ENCODE data around the gene GRAMD2A.

The GRAMD2A gene

GRCh38 chr15:72217216-72217615, 19.6 kb upstream of the GRAMD2A start:
- no peak for DNase-seq (ENCODE audit: low read depth in 2 of 2)

- no peak for DNase-seq (ENCODE audit: low read depth in 2 of 2)
Observed at GRCh38 chr15:72216079-72216478, 18.5 kb upstream of the GRAMD2A start.

DNA sequence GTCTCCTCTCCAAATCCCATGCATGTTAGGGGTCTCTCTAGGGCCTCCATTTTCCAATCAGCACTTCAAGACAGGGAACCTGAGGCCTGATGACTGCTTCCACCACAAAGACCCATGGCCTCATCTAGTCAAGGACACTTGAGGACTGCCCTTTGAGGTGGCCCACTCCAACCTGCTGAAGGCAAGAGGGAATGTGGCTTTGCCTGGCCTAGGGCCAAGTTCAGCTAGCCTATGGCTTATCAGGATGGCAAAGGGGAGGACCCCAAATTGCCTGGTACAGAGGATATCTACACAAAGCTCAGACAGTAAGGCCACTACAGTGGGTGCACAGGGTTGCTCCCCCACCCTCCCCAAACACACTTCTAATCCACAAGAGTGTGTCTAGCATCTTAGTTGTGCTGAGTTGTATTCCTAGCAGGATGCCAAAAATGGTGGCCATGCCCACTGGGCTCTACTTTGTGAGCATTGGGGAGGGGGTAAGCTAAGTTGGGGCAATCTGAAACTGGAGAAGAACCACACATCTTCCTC, 10.0 kb upstream of the GRAMD2A start:
- no peak for DNase-seq (ENCODE audit: low read depth in 2 of 2)

GRCh38 chr15:72206677-72207000, 9.1 kb upstream of the GRAMD2A start:
- no peak for DNase-seq (ENCODE audit: low read depth in 2 of 2)

GRCh38 chr15:72205896-72206676, 8.5 kb upstream of the GRAMD2A start:
- DNase-seq (ENCODE audit: low read depth in 2 of 2) = no peak

DNA sequence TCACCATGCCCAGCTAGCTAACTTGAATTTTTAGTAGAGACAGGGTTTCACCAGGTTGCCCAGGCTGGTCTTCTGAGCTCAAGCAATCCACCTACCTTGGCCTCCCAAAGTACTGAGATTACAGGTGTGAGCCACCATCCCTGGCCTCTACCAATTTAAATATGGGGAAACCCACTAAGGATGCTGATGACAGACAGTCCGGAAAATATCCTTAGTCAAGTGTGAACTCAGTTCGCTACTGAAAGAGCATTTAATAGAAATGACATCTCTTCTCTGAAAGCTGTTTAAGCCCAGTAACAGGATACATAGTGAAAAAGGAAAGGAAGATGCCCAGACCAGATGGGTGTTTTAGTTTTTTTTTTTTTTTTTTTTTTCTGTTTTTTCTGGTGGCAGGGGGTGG, 7.7 kb upstream of the GRAMD2A start:
- DNase-seq (ENCODE audit: low read depth in 2 of 2) = no peak

- no peak for DNase-seq (ENCODE audit: low read depth in 2 of 2)
Observed at GRCh38 chr15:72203507-72203837, 5.9 kb upstream of the GRAMD2A start.

DNA sequence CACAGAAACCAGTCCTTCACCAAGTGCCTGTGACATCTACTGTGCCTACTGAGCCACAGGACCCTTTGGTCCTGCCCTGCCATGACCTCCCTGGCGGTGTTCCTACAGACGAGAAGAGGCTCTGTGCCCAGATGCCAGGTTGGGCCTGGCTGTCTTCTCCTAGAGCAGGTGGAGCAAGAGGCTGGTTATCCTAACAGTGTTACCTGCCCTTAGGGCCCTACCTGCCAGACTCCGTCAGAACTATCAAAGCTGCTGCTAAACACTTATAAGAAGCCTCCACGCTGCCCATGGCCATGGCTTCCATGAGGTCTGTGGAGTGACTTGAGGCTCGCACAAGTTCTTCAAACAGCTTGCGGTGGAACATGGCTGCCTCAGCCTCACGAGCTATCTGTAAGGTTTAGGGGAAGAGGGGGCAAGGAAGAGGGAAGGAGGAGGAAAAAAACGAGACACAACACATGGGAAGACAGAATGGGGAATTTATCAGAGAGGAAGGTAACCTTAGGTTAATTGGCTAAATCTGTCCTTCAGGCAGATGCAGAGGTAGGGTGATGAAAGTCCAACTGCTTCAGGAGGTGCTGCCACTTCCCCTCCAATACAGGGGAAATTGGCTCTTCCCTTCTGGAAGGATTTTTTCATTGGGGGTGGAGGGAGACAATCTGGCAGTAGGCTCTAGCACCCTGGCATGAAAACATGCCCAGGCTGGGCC, 5.4 kb upstream of the GRAMD2A start:
- DNase-seq (ENCODE audit: low read depth in 2 of 2) = no peak

DNA sequence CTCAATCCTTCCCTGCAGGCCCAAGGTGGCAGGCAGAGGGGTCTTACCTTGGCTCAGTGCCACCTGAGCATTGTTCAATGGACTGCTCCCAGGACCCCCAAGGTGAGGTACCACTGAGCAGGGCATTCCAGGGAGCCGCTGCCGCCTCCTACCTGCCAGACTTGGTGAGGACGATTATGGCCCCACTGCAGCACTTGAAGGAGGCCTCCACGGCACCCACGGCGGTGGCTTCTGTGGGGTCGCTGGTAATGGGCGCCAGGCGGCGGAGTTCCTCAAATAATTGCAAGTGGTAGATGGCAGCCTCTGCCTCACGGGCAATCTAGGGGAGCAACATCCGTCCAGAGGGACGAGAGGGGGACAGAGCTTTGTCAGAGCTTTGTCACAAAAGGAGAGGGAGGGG, 4.7 kb upstream of the GRAMD2A start:
- no peak for DNase-seq (ENCODE audit: low read depth in 2 of 2)

- no peak for DNase-seq (ENCODE audit: low read depth in 2 of 2)
Observed at GRCh38 chr15:72201391-72201921, 3.9 kb upstream of the GRAMD2A start.

- DNase-seq (ENCODE audit: low read depth in 2 of 2) = no peak
Observed at GRCh38 chr15:72200395-72201237, 3.0 kb upstream of the GRAMD2A start.

GRCh38 chr15:72199721-72200212, 2.2 kb upstream of the GRAMD2A start:
- peak; percentile 41 to 47 for DNase-seq (ENCODE audit: low read depth in 2 of 2)

DNA sequence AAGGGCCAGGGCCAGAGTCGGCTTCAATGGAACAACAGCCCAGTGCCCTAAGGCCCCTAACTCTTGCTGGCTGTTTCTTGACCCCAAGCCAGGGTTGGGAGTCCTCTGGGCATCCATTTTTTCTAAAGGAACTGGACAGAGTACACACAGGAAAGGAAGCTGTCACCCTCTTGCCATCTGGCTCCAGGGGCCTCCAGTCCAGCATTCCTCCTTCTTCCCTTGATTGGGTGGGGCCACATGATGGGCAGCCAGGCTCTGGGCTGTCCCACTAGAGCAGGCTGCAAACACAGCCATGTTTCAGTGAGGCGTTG, 1.6 kb upstream of the GRAMD2A start:
- DNase-seq (ENCODE audit: low read depth in 2 of 2) = no peak

DNA sequence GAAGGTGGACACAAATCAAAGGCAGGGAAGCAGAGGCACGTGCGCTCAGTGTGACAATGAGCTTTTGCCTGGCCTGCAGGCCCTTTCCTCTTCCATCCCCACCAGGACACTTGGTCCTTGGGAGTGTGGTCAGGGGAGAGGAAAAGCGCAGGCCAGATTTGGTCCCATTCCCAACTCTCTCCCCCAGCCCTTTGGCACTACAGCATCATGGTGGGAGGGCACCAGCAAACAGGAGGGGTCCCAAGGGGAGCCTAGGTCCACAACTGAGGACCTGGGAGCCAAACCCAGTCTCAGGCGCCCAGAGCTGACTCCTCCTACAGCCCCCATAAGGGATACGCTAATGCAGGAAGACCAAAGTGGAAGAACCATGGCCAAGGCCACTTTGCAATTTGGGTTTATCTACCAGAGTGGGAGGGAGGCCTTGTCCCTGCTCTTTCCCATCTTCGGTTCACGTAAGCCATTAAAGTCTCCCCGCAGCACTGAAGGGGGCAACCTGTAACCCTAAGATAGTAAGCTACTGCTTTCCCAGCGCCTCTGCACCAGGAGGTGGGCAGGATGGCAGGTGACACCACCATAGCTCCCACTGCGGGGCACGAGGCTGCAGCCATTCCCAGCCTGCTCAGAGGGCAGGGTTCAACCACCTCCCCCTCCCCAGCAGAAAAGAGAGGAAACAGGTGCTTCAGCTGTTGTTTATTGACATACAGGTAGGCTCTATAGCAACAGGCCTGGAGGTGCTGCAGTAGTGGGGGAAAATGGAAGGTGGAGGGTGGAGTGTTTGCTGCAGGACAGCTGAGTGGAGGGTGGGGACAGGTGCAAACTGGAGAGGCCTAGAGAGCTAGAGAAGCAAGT, 993 bp upstream of the GRAMD2A start:
- DNase-seq (ENCODE audit: low read depth in 2 of 2) = no peak

GRCh38 chr15:72197041-72197459, 537 bp downstream of the GRAMD2A start:
- no peak for DNase-seq (ENCODE audit: low read depth in 2 of 2)

DNA sequence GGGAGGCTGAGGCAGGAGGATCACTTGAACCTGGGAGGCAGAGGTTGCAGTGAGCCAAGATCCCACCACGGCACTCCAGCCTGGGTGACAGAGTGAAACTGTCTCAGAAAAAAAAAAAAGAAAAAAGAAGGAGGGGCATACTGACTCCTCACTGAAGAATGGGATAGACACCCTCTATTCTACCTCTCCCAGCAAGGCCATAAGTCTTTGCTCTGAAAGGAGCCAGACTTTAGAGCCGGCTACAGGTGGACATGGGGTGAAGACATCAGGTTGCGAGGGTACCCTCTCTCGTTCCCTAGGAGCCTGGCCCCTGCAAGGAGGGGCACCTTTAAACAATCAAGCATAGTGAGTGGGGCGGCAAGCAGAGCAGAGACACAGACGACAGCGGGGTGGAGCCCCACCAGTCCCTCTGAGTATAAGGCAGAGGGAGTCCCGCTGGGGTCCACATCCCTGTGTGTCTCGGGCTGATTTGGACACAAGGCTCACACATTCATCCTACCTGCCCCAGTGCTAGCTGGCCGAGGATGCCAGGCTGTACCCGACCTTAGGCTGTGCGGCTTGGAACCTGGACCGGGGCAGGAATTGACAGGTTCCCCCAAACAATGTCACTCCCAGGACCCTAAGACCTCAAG, 1.1 kb downstream of the GRAMD2A start:
- no peak for DNase-seq (ENCODE audit: low read depth in 2 of 2)

GRCh38 chr15:72195101-72195511, 2.5 kb downstream of the GRAMD2A start:
- DNase-seq (ENCODE audit: low read depth in 2 of 2) = no peak

DNA sequence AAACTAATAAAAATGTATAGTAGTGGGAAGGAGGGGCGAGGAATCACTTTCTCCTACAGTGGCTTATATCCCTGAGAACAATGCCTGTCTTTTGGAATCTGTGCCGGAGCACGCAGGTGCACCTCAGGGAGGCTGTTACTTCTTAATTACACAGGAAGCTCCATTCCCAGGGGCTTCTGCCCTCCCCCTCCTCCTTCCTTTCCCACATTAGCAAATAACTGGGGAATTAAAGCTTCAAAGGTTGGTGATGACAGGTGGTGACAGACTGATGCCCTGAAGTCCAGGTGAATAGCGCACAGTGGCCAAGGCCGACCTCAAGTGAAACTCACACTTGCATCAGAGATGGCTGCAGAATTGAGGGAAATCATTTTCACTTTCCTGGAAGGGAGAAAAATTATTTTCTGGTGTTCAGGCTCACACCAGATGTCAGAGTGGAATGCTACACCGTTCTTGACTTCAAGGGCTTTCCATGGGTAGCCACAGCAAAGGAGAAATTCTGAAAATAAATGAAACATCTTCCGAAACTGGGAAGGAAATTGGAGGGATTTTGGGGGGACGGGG, 3.7 kb downstream of the GRAMD2A start:
- DNase-seq (ENCODE audit: low read depth in 2 of 2) = no peak

- DNase-seq (ENCODE audit: low read depth in 2 of 2) = no peak
Observed at GRCh38 chr15:72192416-72192815, 5.2 kb downstream of the GRAMD2A start.

DNA sequence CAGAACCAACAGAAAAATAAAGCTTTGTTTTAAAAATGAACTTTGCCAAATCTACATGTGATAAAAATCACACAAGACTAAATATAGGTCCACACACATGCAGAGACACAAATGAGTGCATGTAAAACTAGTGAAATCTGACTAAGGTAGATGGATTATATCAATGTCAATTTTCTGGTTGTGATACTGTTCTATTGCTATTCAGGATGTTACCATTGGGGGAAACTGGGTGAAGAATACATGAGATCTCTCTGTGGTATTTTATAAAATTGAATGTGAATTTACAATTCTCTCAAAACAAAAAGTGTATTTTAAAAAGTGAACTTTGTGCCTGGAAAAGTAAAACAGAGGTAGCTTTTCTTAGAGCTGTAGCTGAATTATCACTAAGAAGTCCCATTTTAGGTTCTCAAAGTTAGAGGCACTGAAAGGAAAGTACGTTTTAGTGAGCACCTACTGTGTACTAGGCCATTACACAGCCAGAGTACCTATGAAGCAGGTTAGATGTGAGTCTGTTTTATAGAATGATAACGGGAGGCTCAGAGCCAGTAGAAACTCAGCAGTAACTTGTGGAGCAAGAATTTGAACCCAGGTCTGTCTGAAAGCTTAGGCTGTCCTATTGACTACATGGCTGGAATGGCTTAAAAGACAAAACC, 8.2 kb downstream of the GRAMD2A start:
- DNase-seq (ENCODE audit: low read depth in 2 of 2) = no peak
